Measurements from ENCODE around the gene NR2C1.

The NR2C1 gene

GRCh38 chr12:95057424-95057823, 16.0 kb downstream of the NR2C1 start:
- TF ChIP-seq CTCF (IDR thresholded peaks at IDR 0.05; ENCODE audit: low read depth, low read length) (no peak), MAX (IDR thresholded peaks at IDR 0.05; ENCODE audit: low read depth, low read length) (no peak), POLR2A (IDR thresholded peaks at IDR 0.05; ENCODE audit: extremely low read depth, insufficient read length) (no peak), MYC (IDR thresholded peaks at IDR 0.05; ENCODE audit: low read depth, low read length) (no peak)
- DNase-seq (ENCODE audit: low read depth): no peak
- no peak overlapping the region for H3K4me3 ChIP-seq (ENCODE audit: low read depth, low read length)

GRCh38 chr12:95055057-95055456, 18.4 kb downstream of the NR2C1 start:
- no peak for TF ChIP-seq POLR2A (IDR thresholded peaks at IDR 0.05; ENCODE audit: extremely low read depth, insufficient read length)
- DNase-seq (ENCODE audit: low read depth): no peak
- no peak overlapping the region for H3K4me3 ChIP-seq (ENCODE audit: low read depth, low read length)

GRCh38 chr12:95054206-95054605, 19.2 kb downstream of the NR2C1 start:
- no peak overlapping the region for H3K4me3 ChIP-seq (ENCODE audit: low read depth, low read length)
- DNase-seq (ENCODE audit: low read depth): no peak
- TF ChIP-seq CTCF (IDR thresholded peaks at IDR 0.05; ENCODE audit: low read depth, low read length) (no peak), POLR2A (IDR thresholded peaks at IDR 0.05; ENCODE audit: extremely low read depth, insufficient read length) (no peak), MAX (IDR thresholded peaks at IDR 0.05; ENCODE audit: low read depth, low read length) (no peak), MYC (IDR thresholded peaks at IDR 0.05; ENCODE audit: low read depth, low read length) (no peak)

GRCh38 chr12:95051241-95051640, 22.2 kb downstream of the NR2C1 start:
- no peak overlapping the region for H3K4me3 ChIP-seq (ENCODE audit: low read depth, low read length)
- TF ChIP-seq CTCF (IDR thresholded peaks at IDR 0.05; ENCODE audit: low read depth, low read length) (no peak), MYC (IDR thresholded peaks at IDR 0.05; ENCODE audit: low read depth, low read length) (no peak), MAX (IDR thresholded peaks at IDR 0.05; ENCODE audit: low read depth, low read length) (no peak), POLR2A (IDR thresholded peaks at IDR 0.05; ENCODE audit: extremely low read depth, insufficient read length) (no peak)
- no peak for DNase-seq (ENCODE audit: low read depth)

GRCh38 chr12:95037906-95038305, 35.5 kb downstream of the NR2C1 start:
- no peak for DNase-seq (ENCODE audit: low read depth)
- H3K4me3 ChIP-seq (ENCODE audit: low read depth, low read length): no peak overlapping the region
- TF ChIP-seq MAX (IDR thresholded peaks at IDR 0.05; ENCODE audit: low read depth, low read length) (no peak), MYC (IDR thresholded peaks at IDR 0.05; ENCODE audit: low read depth, low read length) (no peak), CTCF (IDR thresholded peaks at IDR 0.05; ENCODE audit: low read depth, low read length) (no peak)

GRCh38 chr12:95034750-95035149, 38.7 kb downstream of the NR2C1 start:
- H3K4me3 ChIP-seq (ENCODE audit: low read depth, low read length): no peak overlapping the region
- DNase-seq (ENCODE audit: low read depth): no peak
- no peak for TF ChIP-seq MYC (IDR thresholded peaks at IDR 0.05; ENCODE audit: low read depth, low read length)

GRCh38 chr12:95022477-95022876, 50.9 kb downstream of the NR2C1 start:
- DNase-seq (ENCODE audit: low read depth): no peak
- no peak for TF ChIP-seq MYC (IDR thresholded peaks at IDR 0.05; ENCODE audit: low read depth, low read length)
- no peak for TF ChIP-seq POLR2A (IDR thresholded peaks at IDR 0.05; ENCODE audit: extremely low read depth, insufficient read length)
- no peak for TF ChIP-seq MAX (IDR thresholded peaks at IDR 0.05; ENCODE audit: low read depth, low read length)
- TF ChIP-seq CTCF (IDR thresholded peaks at IDR 0.05; ENCODE audit: low read depth, low read length): no peak
- no peak overlapping the region for H3K4me3 ChIP-seq (ENCODE audit: low read depth, low read length)

Data from NB4 (cell line).